ENCODE results near the gene NCAPD2.

NCAPD2 gene

DNA sequence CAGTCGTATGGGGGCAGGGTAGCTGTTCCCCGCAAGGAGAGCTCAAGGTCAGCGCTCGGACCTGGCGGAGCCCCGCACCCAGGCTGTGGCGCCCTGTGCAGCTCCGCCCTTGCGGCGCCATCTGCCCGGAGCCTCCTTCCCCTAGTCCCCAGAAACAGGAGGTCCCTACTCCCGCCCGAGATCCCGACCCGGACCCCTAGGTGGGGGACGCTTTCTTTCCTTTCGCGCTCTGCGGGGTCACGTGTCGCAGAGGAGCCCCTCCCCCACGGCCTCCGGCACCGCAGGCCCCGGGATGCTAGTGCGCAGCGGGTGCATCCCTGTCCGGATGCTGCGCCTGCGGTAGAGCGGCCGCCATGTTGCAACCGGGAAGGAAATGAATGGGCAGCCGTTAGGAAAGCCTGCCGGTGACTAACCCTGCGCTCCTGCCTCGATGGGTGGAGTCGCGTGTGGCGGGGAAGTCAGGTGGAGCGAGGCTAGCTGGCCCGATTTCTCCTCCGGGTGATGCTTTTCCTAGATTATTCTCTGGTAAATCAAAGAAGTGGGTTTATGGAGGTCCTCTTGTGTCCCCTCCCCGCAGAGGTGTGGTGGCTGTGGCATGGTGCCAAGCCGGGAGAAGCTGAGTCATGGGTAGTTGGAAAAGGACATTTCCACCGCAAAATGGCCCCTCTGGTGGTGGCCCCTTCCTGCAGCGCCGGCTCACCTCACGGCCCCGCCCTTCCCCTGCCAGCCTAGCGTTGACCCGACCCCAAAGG is 41.2 kb downstream of the NCAPD2 start:
- peak; percentile 76 for DNase-seq (ENCODE audit: low spot score)

DNA sequence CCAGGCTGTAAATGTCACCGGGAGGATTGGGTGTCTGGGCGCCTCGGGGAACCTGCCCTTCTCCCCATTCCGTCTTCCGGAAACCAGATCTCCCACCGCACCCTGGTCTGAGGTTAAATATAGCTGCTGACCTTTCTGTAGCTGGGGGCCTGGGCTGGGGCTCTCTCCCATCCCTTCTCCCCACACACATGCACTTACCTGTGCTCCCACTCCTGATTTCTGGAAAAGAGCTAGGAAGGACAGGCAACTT is 41.7 kb downstream of the NCAPD2 start:
- DNase-seq (ENCODE audit: low spot score) = no peak

DNA sequence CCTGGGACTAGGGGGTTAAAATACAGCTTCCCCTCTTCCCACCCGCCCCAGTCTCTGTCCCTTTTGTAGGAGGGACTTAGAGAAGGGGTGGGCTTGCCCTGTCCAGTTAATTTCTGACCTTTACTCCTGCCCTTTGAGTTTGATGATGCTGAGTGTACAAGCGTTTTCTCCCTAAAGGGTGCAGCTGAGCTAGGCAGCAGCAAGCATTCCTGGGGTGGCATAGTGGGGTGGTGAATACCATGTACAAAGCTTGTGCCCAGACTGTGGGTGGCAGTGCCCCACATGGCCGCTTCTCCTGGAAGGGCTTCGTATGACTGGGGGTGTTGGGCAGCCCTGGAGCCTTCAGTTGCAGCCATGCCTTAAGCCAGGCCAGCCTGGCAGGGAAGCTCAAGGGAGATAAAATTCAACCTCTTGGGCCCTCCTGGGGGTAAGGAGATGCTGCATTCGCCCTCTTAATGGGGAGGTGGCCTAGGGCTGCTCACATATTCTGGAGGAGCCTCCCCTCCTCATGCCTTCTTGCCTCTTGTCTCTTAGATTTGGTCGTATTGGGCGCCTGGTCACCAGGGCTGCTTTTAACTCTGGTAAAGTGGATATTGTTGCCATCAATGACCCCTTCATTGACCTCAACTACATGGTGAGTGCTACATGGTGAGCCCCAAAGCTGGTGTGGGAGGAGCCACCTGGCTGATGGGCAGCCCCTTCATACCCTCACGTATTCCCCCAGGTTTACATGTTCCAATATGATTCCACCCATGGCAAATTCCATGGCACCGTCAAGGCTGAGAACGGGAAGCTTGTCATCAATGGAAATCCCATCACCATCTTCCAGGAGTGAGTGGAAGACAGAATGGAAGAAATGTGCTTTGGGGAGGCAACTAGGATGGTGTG is 42.3 kb downstream of the NCAPD2 start:
- no peak for DNase-seq (ENCODE audit: low spot score)

DNA sequence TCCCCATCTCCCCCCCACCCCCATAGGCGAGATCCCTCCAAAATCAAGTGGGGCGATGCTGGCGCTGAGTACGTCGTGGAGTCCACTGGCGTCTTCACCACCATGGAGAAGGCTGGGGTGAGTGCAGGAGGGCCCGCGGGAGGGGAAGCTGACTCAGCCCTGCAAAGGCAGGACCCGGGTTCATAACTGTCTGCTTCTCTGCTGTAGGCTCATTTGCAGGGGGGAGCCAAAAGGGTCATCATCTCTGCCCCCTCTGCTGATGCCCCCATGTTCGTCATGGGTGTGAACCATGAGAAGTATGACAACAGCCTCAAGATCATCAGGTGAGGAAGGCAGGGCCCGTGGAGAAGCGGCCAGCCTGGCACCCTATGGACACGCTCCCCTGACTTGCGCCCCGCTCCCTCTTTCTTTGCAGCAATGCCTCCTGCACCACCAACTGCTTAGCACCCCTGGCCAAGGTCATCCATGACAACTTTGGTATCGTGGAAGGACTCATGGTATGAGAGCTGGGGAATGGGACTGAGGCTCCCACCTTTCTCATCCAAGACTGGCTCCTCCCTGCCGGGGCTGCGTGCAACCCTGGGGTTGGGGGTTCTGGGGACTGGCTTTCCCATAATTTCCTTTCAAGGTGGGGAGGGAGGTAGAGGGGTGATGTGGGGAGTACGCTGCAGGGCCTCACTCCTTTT is 43.1 kb downstream of the NCAPD2 start:
- no peak for DNase-seq (ENCODE audit: low spot score)

DNA sequence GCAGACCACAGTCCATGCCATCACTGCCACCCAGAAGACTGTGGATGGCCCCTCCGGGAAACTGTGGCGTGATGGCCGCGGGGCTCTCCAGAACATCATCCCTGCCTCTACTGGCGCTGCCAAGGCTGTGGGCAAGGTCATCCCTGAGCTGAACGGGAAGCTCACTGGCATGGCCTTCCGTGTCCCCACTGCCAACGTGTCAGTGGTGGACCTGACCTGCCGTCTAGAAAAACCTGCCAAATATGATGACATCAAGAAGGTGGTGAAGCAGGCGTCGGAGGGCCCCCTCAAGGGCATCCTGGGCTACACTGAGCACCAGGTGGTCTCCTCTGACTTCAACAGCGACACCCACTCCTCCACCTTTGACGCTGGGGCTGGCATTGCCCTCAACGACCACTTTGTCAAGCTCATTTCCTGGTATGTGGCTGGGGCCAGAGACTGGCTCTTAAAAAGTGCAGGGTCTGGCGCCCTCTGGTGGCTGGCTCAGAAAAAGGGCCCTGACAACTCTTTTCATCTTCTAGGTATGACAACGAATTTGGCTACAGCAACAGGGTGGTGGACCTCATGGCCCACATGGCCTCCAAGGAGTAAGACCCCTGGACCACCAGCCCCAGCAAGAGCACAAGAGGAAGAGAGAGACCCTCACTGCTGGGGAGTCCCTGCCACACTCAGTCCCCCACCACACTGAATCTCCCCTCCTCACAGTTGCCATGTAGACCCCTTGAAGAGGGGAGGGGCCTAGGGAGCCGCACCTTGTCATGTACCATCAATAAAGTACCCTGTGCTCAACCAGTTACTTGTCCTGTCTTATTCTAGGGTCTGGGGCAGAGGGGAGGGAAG is 43.9 kb downstream of the NCAPD2 start:
- DNase-seq (ENCODE audit: low spot score) = peak; percentile 64

DNA sequence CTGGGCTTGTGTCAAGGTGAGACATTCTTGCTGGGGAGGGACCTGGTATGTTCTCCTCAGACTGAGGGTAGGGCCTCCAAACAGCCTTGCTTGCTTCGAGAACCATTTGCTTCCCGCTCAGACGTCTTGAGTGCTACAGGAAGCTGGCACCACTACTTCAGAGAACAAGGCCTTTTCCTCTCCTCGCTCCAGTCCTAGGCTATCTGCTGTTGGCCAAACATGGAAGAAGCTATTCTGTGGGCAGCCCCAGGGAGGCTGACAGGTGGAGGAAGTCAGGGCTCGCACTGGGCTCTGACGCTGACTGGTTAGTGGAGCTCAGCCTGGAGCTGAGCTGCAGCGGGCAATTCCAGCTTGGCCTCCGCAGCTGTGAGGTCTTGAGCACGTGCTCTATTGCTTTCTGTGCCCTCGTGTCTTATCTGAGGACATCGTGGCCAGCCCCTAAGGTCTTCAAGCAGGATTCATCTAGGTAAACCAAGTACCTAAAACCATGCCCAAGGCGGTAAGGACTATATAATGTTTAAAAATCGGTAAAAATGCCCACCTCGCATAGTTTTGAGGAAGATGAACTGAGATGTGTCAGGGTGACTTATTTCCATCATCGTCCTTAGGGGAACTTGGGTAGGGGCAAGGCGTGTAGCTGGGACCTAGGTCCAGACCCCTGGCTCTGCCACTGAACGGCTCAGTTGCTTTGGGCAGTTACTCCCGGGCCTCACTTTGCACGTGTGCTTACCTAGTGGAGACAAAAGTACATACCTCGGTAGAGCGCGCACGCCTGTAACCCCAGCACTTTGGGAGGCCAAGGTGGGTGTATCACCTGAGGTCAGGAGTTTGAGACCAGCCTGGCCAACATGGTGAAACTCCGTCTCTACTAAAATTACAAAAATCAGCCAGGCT is 44.8 kb downstream of the NCAPD2 start:
- DNase-seq (ENCODE audit: low spot score) = no peak

DNA sequence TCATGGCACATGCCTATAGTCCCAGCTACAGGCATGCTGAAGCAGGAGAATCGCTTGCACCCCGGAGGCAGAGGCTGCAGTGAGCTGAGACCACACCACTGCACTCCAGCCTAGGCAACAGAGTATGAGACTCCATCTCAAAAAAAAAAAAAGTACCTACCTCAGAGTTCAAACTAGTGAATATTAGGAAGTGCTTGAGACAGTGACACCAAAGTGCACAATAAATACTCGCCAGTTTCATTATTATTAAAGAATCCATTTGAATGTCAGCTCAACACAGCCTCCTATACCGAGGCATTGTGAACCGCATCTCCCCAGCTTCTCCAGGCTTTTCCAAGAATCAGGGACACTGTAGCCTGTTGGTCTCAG is 45.4 kb downstream of the NCAPD2 start:
- no peak for DNase-seq (ENCODE audit: low spot score)

DNA sequence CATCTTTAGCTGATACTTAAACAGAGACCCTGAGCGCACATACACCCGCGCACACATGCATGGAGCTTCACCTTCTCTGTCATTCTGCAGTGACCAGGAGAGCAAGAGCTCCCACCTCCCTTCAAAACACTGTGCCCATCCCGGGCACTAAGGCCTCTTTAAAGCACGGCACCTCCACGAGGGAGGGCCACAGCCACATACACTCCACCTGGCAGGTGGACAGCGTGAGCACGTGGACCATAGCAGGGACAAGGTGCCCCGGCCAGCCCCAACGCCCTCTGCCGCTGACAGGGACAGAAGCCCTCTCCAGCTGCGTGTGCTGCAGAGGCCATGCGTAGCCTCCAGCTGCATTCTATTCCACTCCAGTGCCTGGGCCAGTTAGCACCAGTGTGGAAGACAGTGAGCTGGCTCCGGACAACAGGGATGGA is 45.8 kb downstream of the NCAPD2 start:
- DNase-seq (ENCODE audit: low spot score) = peak; percentile 42

DNA sequence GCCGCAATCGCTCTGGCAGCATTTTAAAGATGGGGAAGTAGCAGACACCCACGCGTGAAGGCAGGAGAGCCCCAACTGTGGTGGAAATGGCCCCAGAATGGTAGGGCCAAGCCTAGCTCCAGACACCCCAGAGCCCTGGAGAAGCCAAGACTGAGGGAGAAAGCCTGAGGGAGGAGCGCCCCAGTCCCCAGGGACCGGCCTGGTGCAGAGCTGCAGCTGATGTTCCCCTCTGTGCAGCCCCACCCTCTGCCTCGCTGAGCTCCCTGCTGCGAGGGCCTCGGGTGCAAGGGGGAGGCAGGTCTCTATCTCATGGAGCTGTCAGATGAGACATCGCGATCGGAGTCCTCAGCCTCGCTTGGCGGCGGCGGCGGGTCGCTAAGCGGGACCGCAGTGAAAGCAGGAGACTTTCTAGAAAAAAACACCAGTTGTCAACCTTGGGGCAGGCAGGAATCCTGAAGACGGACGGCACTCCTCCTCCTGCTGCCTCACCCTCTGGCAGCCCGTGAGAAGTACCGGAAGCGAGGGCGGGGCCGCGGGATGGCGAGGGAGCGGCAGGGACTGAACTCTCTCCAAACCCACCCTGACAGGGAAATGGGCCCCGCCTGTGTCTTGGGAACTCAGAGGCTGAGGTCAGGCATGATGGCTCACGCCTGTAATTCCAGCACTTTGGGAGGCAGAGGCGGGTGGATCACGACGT is 46.4 kb downstream of the NCAPD2 start:
- peak; percentile 81 for DNase-seq (ENCODE audit: low spot score)

DNA sequence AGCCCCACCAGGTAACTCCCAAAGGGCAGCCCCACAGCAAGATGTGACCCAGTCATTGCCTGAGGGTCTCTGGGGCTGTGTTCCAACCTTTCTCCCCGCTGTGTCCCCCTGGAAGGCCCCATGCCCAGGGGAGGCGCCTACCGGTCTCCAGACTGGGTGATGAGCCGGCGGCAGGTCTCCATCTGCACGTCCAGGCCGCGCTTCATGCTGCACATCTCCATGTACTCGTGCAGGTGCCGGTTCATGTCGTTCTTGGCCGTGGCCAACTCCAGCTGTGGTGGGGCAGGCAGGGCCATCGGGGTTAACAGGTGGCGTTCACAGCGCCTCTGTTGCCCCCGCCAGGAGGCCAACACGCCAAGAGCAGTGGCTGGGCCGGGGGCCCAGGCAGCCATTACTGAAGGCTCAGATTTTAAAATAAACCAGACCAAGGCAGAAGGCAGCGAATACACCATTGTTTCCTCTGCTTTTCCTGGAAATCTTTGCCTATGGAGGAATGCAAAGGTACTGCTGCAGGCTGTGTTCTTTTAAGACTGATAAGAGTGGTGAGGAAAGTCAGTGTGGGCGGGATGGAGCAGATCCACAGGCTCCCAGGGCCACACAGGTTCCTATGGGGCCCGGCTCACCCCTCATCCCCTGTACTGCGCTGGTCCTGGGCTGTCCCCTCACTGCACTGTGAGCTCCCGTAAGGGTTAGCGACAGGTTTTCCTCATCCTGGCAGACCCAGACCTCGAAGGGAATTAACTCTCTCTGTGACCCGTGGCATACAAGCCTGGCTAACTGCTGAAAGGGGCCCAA is 47.7 kb downstream of the NCAPD2 start:
- DNase-seq (ENCODE audit: low spot score) = no peak

DNA sequence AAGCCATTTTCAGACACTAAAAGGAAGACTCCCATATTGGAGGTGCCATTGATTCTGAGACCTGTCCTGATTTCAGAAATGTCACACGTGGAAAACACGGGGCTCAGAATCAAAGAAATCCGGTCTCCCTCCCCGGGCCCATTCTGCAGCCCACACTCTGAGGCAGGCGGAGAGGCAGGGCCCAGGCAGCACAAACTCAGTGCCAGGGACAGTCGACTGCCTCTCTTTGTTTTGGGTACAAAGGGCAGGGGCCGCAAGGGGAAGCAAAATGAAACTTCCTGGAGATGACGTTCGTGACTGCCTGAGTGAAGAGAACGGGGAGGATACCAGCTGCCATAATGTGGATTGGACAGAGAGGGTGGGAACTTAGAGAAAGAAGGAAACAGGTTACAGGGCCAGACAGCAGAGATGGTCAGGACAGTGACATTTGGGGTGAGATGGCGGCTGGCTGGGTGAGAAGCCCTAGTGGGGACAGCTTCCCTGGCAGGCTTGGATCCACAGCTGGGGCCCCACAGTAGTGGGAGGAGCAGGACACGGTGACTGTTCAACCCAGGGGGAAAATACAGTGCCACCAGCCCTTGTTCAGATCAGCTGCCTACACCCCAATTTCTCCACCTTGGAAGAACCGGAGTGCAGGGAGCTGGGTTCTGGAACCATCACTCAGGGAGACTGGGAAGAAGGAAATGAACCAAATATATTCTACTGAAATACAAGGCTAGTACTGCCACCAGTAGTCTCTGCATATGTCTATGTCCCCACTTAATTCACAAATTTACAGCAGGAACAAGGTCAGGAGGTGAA is 48.5 kb downstream of the NCAPD2 start:
- no peak for DNase-seq (ENCODE audit: low spot score)

DNA sequence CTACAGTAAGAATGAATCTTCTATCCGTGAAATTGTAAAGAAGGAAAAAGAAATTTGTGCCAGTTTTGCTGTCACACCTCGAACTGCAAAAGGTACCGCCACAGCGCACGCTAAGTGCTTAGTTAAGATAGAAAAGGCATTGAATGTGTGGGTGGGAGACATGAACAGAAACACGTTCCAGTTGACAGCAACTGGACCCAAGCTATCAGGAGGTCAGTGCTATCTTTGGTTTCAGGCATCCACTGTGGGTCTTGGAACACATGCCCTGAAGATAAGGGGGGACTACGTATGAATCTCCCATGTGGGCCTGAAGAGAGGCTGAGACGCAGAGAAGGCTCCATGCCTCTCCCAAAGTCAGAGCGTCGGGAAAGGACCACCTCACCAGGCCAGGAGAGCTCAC is 52.1 kb downstream of the NCAPD2 start:
- no peak for DNase-seq (ENCODE audit: low spot score)

DNA sequence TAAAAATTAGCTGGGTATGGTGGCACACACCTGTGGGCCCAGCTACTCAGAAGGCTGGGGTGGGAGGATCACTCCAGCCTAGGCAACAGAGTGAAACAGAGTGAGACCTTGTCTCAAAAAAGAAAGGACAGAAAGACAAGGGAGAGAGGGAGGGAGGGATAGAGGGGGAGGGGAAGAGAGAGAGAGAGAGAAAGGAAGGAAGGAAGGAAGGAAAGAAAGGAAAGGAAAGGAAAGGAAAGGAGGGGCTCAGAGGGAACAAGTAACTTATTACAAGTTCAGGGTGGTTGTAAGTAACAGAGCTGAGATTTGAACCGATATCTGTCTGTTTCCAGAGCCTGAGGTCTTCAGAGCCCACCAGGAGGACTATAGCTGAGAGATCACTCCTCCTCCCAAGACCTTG is 53.7 kb downstream of the NCAPD2 start:
- DNase-seq (ENCODE audit: low spot score) = no peak

DNA sequence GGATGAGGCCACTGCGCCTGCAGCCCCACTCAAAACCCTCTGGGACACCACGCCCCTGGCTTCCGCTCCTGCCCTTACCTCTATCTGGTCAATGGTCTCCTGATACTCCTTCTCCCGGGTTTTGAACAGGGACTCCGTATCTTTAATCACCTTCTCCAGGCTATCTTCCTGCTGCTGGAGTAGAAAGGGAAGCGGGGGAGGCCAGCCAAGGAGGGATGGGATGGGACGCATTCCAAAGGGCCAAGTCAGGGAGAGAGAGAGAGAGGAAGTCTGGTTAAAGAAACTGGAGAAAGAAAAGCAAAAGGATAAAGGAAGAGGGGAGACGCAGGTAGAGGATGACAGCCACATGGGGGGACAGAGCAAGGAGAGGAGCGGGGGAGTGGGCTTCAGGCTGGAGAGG is 54.1 kb downstream of the NCAPD2 start:
- no peak for DNase-seq (ENCODE audit: low spot score)

DNA sequence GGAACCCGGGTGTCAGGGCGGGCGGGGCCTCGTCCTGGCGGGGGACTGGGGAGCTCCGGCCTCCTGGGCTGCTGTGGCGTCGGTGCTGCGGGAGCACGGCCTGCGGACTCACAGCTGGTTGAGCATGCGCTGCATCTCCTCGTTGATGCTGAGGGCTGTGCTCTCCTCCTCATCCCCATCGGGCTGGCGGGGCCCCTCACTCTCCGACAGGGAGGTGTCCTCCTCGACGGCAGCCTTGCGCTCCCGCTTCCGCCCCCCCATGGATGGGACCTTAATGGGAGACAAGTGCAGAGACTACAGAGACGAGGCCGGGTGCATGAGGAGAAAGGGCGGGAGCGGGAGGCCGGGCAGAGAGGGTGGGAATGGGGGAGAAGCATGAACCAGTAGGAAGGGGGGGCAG is 54.7 kb downstream of the NCAPD2 start:
- DNase-seq (ENCODE audit: low spot score) = no peak

DNA sequence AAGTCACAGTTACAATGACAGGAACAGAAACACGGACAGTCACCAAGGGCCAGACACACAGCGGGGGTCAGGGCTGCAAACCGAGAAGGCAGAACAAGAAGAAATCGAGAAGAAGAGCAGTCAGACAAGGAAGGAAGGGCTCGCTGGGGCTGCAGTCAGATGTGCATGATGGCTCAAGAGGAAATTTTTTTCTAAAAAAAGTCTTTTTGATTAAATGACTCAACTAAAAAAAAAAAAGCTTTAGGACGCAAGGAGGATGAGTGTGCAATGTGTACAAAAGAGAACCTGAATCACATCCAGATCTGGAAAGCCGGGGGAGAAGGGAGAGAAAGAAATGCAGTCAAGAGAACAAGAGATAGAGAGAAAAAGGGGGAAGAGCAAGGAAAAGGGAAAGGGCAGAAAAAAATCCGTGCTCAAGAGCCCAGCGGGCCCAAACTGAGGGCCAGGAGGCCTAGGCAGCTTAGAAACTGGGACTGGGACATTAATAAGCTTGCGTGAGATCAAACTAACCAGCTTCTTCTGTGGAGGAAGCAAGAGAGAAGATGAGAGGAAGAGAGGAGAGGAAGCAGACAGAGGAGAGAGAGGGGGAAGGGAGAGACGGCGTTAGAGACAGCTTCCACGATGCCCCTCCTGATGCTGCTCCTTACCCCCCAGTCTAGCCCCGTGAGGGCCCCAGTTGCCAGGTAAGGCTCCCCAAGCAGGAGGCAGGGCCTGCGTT is 55.2 kb downstream of the NCAPD2 start:
- no peak for DNase-seq (ENCODE audit: low spot score)

DNA sequence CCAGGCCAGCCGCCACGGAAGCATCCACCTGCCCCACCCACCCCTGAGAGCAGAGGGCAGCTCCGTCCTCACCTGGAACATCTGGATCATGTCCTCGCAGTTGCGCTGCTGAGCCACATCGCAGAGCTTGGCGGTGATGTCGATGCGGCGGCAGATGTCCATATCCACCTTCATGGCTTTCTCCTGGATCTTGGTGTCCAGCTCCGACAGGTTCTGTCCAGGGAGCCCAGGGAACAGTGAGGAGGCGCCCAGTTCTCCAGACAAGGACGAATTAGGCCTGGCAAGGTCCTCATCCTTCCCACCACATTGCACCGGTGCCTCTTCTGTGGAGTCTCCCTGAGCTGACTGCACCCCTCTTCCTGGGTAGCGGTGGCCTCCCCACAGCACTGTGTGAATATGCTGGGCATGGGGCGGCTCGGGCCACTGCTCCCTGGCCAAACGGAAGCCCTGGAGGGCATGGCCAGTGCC is 55.8 kb downstream of the NCAPD2 start:
- no peak for DNase-seq (ENCODE audit: low spot score)

All from D341Med (cell line).